Measurements from ENCODE around the gene PAIP1.
"Not testable (repeated sequence)": the region's sequence is repeated elsewhere in the genome, so short reads cannot be mapped to it uniquely, and the experiment has no call there.

PAIP1 gene

DNA sequence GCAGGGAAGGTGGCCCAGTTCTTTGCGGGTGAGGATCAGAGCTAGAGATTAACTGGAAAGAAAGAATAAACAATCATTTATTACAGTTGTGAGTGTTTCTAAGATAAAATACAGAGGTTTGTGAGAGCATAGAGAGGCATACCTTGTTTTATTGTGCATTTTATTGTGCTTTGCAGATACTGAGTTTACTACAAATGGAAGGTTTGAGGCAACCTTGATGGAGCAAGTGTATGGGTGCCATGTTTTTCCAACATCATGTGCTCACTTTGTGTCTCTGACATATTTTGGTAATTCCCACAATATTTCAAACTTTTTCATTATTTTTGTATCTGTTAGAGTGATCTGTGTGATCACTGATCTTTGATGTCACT, 41.2 kb downstream of the PAIP1 start:
- no peak for TF ChIP-seq ZNF274 (IDR thresholded peaks at IDR 0.05; ENCODE audit: low read depth, low read length)
- H3K4me3 ChIP-seq (ENCODE audit: low read length) = peak overlapping the region; percentile 95

DNA sequence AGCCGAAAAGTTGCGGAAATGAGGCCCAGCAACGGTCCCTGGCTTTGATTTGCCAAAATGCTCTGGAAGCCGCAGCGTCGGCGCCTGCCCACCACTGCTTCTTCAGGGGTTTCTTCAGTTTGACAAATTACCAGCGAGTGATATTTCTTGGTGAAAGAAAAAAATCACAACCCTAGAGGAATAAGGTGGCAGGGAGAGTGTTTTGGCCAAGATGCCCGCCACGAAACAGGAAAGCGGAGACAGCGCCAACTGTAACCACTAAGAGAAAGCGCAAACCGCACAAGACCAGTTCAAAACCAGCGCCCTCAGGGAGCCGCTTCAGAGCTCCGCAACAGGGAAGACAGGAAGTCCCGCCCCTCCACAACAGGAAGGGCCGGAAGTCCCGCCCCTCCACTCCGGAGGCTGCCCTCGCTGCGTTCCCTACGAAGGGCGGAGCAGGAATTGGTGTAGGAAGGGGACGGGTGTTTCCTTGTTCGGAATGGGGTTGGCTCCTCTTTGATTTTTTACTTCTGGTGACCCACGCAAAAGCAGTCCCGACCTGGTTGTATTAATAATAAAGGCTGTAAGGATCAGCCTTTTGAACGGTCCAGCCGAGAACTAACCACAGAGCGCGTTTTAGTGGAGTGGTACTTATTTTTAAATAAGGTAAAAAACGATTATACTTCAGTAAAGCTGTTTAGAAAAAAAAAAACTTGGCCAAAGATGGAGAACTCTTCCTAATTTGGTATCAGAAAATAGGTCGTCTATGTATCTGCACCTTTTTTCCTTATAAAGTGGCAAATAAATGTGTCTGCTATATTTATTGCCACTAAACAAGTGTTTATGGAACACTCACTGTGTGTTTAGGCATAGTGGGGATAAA, 41.8 kb downstream of the PAIP1 start, which contains the start of gene C5orf34:
TSS of gene C5orf34 (minus strand) at position 333 of the 862 bp plus-strand sequence. CDS start 5,809 bp downstream, outside the sequence.
- peak within 1 kb of the TSS; percentile 95 for H3K4me3 ChIP-seq (ENCODE audit: low read length)
- TF ChIP-seq ZNF274 (IDR thresholded peaks at IDR 0.05; ENCODE audit: low read depth, low read length) = no peak

- TF ChIP-seq ZNF274 (IDR thresholded peaks at IDR 0.05; ENCODE audit: low read depth, low read length) = no peak
- H3K4me3 ChIP-seq (ENCODE audit: low read length) = peak overlapping the region; percentile 95
Observed at GRCh38 chr5:43514471-43514815, 42.4 kb downstream of the PAIP1 start.

GRCh38 chr5:43514025-43514424, 42.9 kb downstream of the PAIP1 start:
- TF ChIP-seq ZNF274 (IDR thresholded peaks at IDR 0.05; ENCODE audit: low read depth, low read length) = no peak
- peak overlapping the region; percentile 95 for H3K4me3 ChIP-seq (ENCODE audit: low read length)

- H3K4me3 ChIP-seq (ENCODE audit: low read length) = not testable (repeated sequence)
Observed at GRCh38 chr5:43511062-43511461, 45.8 kb downstream of the PAIP1 start.

DNA sequence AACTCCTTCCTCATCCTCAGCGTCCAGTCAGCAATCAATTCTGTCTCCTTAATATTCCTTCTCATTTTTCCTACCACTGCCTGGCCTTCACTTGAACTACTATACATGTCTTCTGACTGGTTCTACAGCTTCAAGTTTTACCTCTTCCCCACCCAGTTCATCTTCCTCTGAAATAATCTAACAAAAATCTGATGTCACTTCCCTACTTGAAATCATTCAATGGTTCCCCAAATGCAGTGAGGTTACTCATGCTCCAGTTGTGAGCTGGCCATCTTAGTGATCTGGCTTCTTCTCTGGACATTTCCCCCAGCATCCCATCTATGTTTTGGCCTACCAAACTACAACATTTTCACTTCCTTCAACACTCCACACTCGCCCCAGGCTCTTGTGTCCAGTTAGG, 58.3 kb downstream of the PAIP1 start:
- no peak overlapping the region for H3K4me3 ChIP-seq (ENCODE audit: low read length)
- no peak for TF ChIP-seq ZNF274 (IDR thresholded peaks at IDR 0.05; ENCODE audit: low read depth, low read length)

- H3K4me3 ChIP-seq (ENCODE audit: low read length) = no peak overlapping the region
- TF ChIP-seq ZNF274 (IDR thresholded peaks at IDR 0.05; ENCODE audit: low read depth, low read length) = no peak
Observed at GRCh38 chr5:43497311-43498104, 59.4 kb downstream of the PAIP1 start.

DNA sequence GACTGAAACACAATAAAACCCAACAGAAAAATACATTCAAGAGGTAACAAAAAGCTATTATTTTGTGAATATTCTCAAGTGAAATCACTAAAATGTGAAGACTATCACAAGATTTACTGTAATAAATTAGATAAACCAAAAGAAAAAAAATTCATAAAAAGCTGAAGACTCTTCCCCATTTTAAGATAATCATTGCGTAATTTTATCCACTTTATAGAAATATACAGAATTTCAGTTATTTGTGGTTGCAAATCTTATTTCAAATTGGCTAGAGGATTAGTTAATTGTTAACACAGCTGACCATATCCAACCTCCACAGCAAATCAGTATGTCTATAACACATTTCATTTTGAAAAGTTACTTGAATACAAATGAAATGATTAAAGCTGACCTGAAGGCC, 65.6 kb downstream of the PAIP1 start:
- H3K4me3 ChIP-seq (ENCODE audit: low read length) = no peak overlapping the region
- TF ChIP-seq ZNF274 (IDR thresholded peaks at IDR 0.05; ENCODE audit: low read depth, low read length) = no peak

DNA sequence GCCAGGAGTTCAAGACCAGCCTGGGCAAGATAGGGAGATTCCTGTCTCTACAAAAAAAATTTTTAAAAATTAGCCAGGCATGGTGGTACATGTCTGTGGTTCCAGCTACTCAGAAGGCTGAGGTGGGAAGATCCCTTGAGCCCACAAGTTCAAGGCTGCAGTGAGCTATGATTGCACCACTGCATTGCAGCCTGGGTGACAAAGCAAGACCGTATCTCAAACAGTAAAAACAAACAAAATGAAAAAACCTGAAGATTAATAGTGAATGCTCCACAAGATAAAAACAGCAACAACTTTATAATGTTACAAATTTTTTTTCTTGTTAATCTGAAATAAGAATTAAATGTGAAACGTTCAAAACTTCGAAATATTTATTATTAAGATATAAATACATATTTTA, 70.5 kb downstream of the PAIP1 start:
- no peak for TF ChIP-seq ZNF274 (IDR thresholded peaks at IDR 0.05; ENCODE audit: low read depth, low read length)
- no peak overlapping the region for H3K4me3 ChIP-seq (ENCODE audit: low read length)

GRCh38 chr5:43485406-43485805, 71.5 kb downstream of the PAIP1 start:
- TF ChIP-seq ZNF274 (IDR thresholded peaks at IDR 0.05; ENCODE audit: low read depth, low read length) = no peak
- no peak overlapping the region for H3K4me3 ChIP-seq (ENCODE audit: low read length)

- no peak for TF ChIP-seq ZNF274 (IDR thresholded peaks at IDR 0.05; ENCODE audit: low read depth, low read length)
- peak overlapping the region; percentile 82 for H3K4me3 ChIP-seq (ENCODE audit: low read length)
Observed at GRCh38 chr5:43484106-43484849, 72.6 kb downstream of the PAIP1 start.

DNA sequence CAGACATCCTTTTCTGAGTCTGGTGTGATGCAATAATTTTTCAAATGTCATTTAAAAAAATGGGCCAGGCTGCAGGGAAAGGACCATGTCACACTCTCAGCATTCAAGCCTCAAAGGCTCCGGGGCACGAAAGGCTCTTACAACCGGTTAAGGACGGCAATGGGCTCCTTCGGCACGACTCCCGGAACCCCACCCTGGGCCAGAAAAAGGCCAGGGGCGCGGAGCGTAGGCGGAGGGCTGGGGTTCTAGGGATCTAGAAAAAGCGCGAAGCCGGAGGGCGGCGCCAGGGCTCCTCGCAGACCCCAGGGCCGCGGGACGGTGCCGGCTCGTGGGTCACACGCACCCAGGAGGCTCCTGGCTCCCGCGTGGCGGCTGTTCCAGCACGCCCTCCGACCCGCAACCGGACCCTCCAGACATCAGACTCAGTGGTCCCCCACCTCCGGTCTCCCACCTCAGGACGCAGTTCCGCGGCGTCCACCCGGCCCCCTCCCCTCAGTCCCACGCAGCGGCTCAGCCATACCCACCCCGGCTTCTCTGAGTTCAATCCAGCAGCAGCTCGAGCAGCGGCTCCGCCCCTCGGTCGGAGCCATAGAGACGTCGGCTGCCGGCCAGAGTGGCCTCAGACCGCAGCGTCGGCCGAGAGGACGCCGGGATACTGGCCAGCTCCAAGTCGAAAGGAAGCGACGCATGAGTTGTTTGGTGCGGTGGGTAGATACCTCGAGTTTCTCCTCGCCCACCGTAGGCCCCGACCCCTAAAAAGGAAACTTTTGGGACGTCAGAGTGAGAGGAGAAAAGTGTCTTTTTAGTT, 73.4 kb downstream of the PAIP1 start, which contains the start of gene TMEM267:
TSS of gene TMEM267 (minus strand) at position 568 of the 808 bp plus-strand sequence. CDS start 29,896 bp downstream, outside the sequence.
- H3K4me3 ChIP-seq (ENCODE audit: low read length) = peak within 1 kb of the TSS; percentile 82
- TF ChIP-seq ZNF274 (IDR thresholded peaks at IDR 0.05; ENCODE audit: low read depth, low read length) = no peak

- TF ChIP-seq ZNF274 (IDR thresholded peaks at IDR 0.05; ENCODE audit: low read depth, low read length) = no peak
Observed at GRCh38 chr5:43482490-43483297, 74.2 kb downstream of the PAIP1 start.

More at GRCh38 chr5:43482490-43483297, 74.2 kb downstream of the PAIP1 start:
- peak overlapping the region; percentile 82 for H3K4me3 ChIP-seq (ENCODE audit: low read length)

Data from GM08714 (cell line).